Measurements from ENCODE around the gene COL4A2.

DNA sequence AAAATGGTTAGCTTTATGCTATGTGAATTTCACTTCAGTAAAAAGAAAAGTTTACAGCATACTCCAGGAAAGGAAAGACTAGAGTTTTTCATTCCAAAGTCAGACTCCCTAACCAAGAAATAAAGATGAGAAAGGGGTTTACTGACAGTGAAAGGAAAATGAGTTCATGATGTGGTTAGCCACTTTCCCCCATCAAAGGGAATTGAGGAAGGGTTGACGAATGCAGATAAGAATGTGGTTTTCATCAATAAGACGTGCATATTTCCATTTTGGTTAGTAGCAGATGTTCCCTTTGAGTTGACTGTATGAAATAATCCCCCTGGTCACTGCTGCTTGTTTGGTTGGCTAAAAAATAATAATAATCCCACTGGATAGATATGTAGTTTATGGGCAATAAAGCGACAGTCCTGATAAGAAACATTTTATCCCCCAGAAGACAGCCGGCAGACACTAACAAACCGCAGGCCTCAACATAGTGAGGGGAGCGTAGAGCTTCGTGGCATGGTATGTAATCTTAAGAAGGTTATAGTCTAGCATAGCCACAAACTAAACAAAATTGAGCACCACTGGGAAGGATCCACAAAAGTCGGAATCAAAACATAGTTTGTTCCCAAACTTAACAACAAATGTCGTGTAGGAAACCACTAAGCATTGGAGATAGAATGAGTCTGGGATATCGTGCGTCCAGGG, 114.8 kb downstream of the COL4A2 start:
- no peak for TF ChIP-seq GATA3 (IDR thresholded peaks at IDR 0.05; ENCODE audit: low read depth, low read length)
- TF ChIP-seq GATA2 (IDR thresholded peaks at IDR 0.05; ENCODE audit: low read depth, low read length) = no peak

All from SH-SY5Y (cell line).